CD14-positive monocyte (primary cell): Measurements from ENCODE around the gene ADH1C. TPM values are rescaled to one million over a fixed set of nuclear protein-coding genes. Genes with fewer than 3 reads are reported as not detected.
"Not testable (repeated sequence)": the region's sequence is repeated elsewhere in the genome, so short reads cannot be mapped to it uniquely, and the experiment has no call there.

Experiments
- DNase-seq, 3 donors: peaks; one replicate each; pipeline ENCODE4 v3.0.0-alpha.2; 2011 to 2022
- H2AFZ ChIP-seq: 2 replicates; pipeline ENCODE4 v1.6.0; 2012; ENCODE audit warnings: mild to moderate bottlenecking, low read depth, low read length, inconsistent platforms; ENCODE audit not compliant: insufficient read depth, poor library complexity, severe bottlenecking
- H3K27ac ChIP-seq, 2 donors: 1 replicate in 1 of 2; 2 replicates in 1 of 2; pipeline ENCODE4 v1.5.1; 2012 to 2013; ENCODE audit warnings: low read length in 2 of 2, control low read depth in 1 of 2, inconsistent platforms in 1 of 2, low read depth in 1 of 2, mild to moderate bottlenecking in 1 of 2
- H3K27me3 ChIP-seq, 2 donors: one replicate each; pipeline versions ENCODE4 v1.6.0 to v1.6.1; 2011 to 2013; ENCODE audit warnings: low read length in 2 of 2; ENCODE audit not compliant: control insufficient read depth in 2 of 2, insufficient read depth in 2 of 2
- H3K36me3 ChIP-seq, 2 donors: replicated peaks in 1 of 2; 1 replicate in 1 of 2; 2 replicates in 1 of 2; pipeline versions ENCODE4 v1.5.1 to v1.6.1; 2012 to 2013; ENCODE audit warnings: low read length in 2 of 2, control low read depth in 1 of 2, inconsistent platforms in 1 of 2, mild to moderate bottlenecking in 1 of 2; ENCODE audit not compliant: insufficient read depth in 2 of 2, control insufficient read depth in 1 of 2
- H3K4me1 ChIP-seq, 2 donors: 1 replicate in 1 of 2; 2 replicates in 1 of 2; pipeline versions ENCODE4 v1.5.1 to v1.6.1; 2012 to 2013; ENCODE audit warnings: low read length in 2 of 2, control low read depth in 1 of 2, inconsistent platforms in 1 of 2, mild to moderate bottlenecking in 1 of 2, moderate library complexity in 1 of 2; ENCODE audit not compliant: insufficient read depth in 2 of 2, control insufficient read depth in 1 of 2
- H3K4me2 ChIP-seq: replicated peaks from 2 replicates; pipeline ENCODE3; 2012; ENCODE audit warnings: low read length, moderate library complexity, mild to moderate bottlenecking; ENCODE audit not compliant: poor library complexity, severe bottlenecking; ENCODE audit errors: extremely low read depth
- H3K4me3 ChIP-seq, 3 experiments: fragments of 200-600 bp in 1 of 3; sonication (generic) in 1 of 3; replicated peaks in 1 of 3; 1 replicate in 2 of 3; 2 replicates in 1 of 3; pipeline ENCODE4 v1.5.1; 2011 to 2013; ENCODE audit warnings: low read length in 3 of 3, mild to moderate bottlenecking in 3 of 3, control low read depth in 2 of 3, low read depth in 2 of 3, inconsistent platforms in 1 of 3, moderate library complexity in 1 of 3
- H3K79me2 ChIP-seq: 2 replicates; pipeline ENCODE4 v1.6.0; 2012; ENCODE audit warnings: mild to moderate bottlenecking, control low read depth, inconsistent platforms, low read length, moderate library complexity; ENCODE audit not compliant: insufficient read depth
- H3K9ac ChIP-seq: 2 replicates; pipeline ENCODE4 v1.6.0; 2017; ENCODE audit warnings: low read length, mild to moderate bottlenecking; ENCODE audit not compliant: insufficient read depth, poor library complexity, severe bottlenecking
- H3K9me3 ChIP-seq, 2 donors: replicated peaks in 1 of 2; 1 replicate in 1 of 2; 2 replicates in 1 of 2; pipeline versions ENCODE4 v1.5.1 to v1.6.1; 2012 to 2013; ENCODE audit warnings: low read length in 2 of 2, control low read depth in 1 of 2; ENCODE audit not compliant: control insufficient read depth in 1 of 2, insufficient read depth in 1 of 2
- H4K20me1 ChIP-seq: 2 replicates; pipeline ENCODE4 v1.6.0; 2012; ENCODE audit warnings: mild to moderate bottlenecking, low read length, control low read depth, moderate library complexity; ENCODE audit not compliant: insufficient read depth
- H3K27ac Mint-ChIP-seq, 7 donors: one replicate each; pipeline ENCODE4 v1.8.0; 2020; ENCODE audit warnings: mild to moderate bottlenecking in 7 of 7, mixed read lengths in 7 of 7, moderate library complexity in 6 of 7, inconsistent platforms in 2 of 7
- H3K27me3 Mint-ChIP-seq, 3 donors: one replicate each; pipeline ENCODE4 v1.8.0; 2021 to 2022; ENCODE audit warnings: low read depth in 3 of 3, mild to moderate bottlenecking in 3 of 3, mixed read lengths in 3 of 3, moderate library complexity in 3 of 3, inconsistent platforms in 1 of 3
- H3K36me3 Mint-ChIP-seq, 2 donors: one replicate each; pipeline ENCODE4 v1.8.0; 2020; ENCODE audit warnings: mixed read lengths in 2 of 2, inconsistent platforms in 1 of 2, mild to moderate bottlenecking in 1 of 2
- H3K4me1 Mint-ChIP-seq: one replicate; pipeline ENCODE4 v1.8.0; 2020; ENCODE audit warnings: mild to moderate bottlenecking, mixed read lengths
- H3K4me3 Mint-ChIP-seq, 2 donors: one replicate each; pipeline ENCODE4 v1.8.0; 2020; ENCODE audit warnings: mild to moderate bottlenecking in 2 of 2, mixed read lengths in 2 of 2, moderate library complexity in 1 of 2
- H3K9me3 Mint-ChIP-seq, 7 donors: one replicate each; pipeline ENCODE4 v1.8.0; 2020 to 2022; ENCODE audit warnings: mixed read lengths in 7 of 7, mild to moderate bottlenecking in 6 of 7, moderate library complexity in 6 of 7, inconsistent platforms in 2 of 7
- CTCF ChIP-seq: fragments of 200-600 bp; IDR thresholded peaks from one replicate; pipeline ENCODE4 v1.8.0; 2022; ENCODE audit warnings: antibody characterized with exemption, mild to moderate bottlenecking
- WGBS: methylation state at CpG from one replicate; pipeline ENCODE4 v1.1.5; 2013; ENCODE audit warnings: missing lambda C conversion rate; ENCODE audit not compliant: insufficient coverage; 5-methylcytosine and 5-hydroxymethylcytosine counted together
- intact Hi-C, 2 donors: fragments of 100-400 bp; cut with micrococcal nuclease; formaldehyde crosslinking; loops; one replicate each; pipeline versions ENCODE4 v1.15.0 to v1.15.1; 2023
- polyA plus RNA-seq, 3 donors: library from polyadenylated mRNA; depleted of rRNA in 1 of 3; unstranded in 2 of 3; stranded (reverse) in 1 of 3; fragments of 300-500 nt in 2 of 3; fragments of >200 nt in 1 of 3; fragmentation: Illumina TruSeq in 2 of 3; gene quantifications; 1 replicate in 2 of 3; 2 replicates in 1 of 3; pipeline ENCODE4 v1.2.3, GENCODE V29; 2012 to 2021

ADH1C gene
- polyA plus RNA-seq, 3 donors = not detected

DNA sequence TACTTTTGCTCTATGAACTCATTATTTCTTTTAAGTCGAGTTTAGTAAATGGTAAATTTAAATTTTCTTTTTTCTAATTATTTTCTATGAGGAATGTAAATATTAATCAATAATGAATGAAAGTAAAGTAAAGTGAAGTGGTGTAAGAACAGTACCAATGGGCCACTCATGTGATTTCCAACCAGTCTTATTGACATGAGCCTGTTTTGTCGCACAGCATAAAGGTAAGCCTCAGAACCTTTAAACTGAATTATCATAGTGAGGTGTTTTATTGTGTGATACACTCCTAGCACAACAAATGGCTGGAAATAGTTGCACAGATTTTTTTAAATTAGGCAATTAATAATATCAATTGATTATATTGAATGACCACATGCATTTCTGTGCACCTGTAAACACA, 1.1 kb downstream of the ADH1C start:
- WGBS = no CpG with 5 or more reads among the region's 2 CpGs
- Mint-ChIP-seq H3K27me3 (peaks cover 0 to 3% (median 0%) of the 10 kb centered on the region in 3 donors), H3K27ac (no peak overlapping the region), H3K4me1 (no peaks in the 10 kb centered on the region), H3K36me3 (no peaks in the 10 kb centered on the region), H3K4me3 (no peak overlapping the region), H3K9me3 (peaks cover 3 to 23% (median 16%) of the 10 kb centered on the region in 7 donors)
- no peak overlapping the region for H3K27ac ChIP-seq
- no peaks in the 10 kb centered on the region for H4K20me1 ChIP-seq
- no peak overlapping the region for H3K4me2 ChIP-seq
- no peak overlapping the region for H2AFZ ChIP-seq
- no peaks in the 10 kb centered on the region for H3K4me1 ChIP-seq
- H3K9ac ChIP-seq = no peak overlapping the region
- no peaks in the 10 kb centered on the region for H3K27me3 ChIP-seq
- DNase-seq = no peak
- no peak overlapping the region for H3K4me3 ChIP-seq
- intact Hi-C loops = no loop called here
- H3K79me2 ChIP-seq = no peaks in the 10 kb centered on the region
- no peak for TF ChIP-seq CTCF
- H3K36me3 ChIP-seq = no peaks in the 10 kb centered on the region
- peaks cover 0 to 14% of the 10 kb centered on the region in 2 donors for H3K9me3 ChIP-seq

- Histone ChIP-seq H3K79me2 (no peaks in the 10 kb centered on the region), H3K4me1 (no peaks in the 10 kb centered on the region), H4K20me1 (no peaks in the 10 kb centered on the region), H2AFZ (no peak overlapping the region), H3K27me3 (no peaks in the 10 kb centered on the region), H3K27ac (no peak overlapping the region), H3K4me3 (no peak overlapping the region), H3K9ac (no peak overlapping the region), H3K9me3 (peaks cover 0 to 14% of the 10 kb centered on the region in 2 donors), H3K36me3 (no peaks in the 10 kb centered on the region), H3K4me2 (no peak overlapping the region)
- H3K4me3 Mint-ChIP-seq = no peak overlapping the region
- H3K27ac Mint-ChIP-seq = no peak overlapping the region
- H3K27me3 Mint-ChIP-seq = no peaks in the 10 kb centered on the region
- intact Hi-C loops = no loop called here
- TF ChIP-seq CTCF = no peak
- DNase-seq = no peak
- no peaks in the 10 kb centered on the region for H3K4me1 Mint-ChIP-seq
- peaks cover 3 to 16% (median 8%) of the 10 kb centered on the region in 7 donors for H3K9me3 Mint-ChIP-seq
- no peaks in the 10 kb centered on the region for H3K36me3 Mint-ChIP-seq
Measured at GRCh38 chr4:99349338-99349737, 3.2 kb downstream of the ADH1C start.

GRCh38 chr4:99342624-99343023, 9.9 kb downstream of the ADH1C start:
- H3K9me3 ChIP-seq = peaks cover 0 to 10% of the 10 kb centered on the region in 2 donors
- H3K4me3 ChIP-seq, H3K9ac ChIP-seq, H3K4me3 Mint-ChIP-seq, H3K27ac Mint-ChIP-seq, H3K79me2 ChIP-seq, H3K4me2 ChIP-seq, DNase-seq, intact Hi-C loops, H3K27me3 Mint-ChIP-seq, H4K20me1 ChIP-seq, H3K4me1 ChIP-seq, H3K27ac ChIP-seq, H3K9me3 Mint-ChIP-seq, H3K36me3 ChIP-seq, H3K27me3 ChIP-seq, H3K4me1 Mint-ChIP-seq, H2AFZ ChIP-seq, H3K36me3 Mint-ChIP-seq: not testable (repeated sequence)
- no CpG with 5 or more reads among the region's 7 CpGs for WGBS
